Lower leg skin (tissue), 3 donors: Measurements from ENCODE around the gene GABPB2.

Experiments used
- CTCF ChIP-seq, 3 donors: fragments of 450-650 bp; IDR thresholded peaks; one replicate each; pipeline ENCODE4 v1.5.1; 2016; ENCODE audit warnings: antibody characterized with exemption in 3 of 3, mild to moderate bottlenecking in 3 of 3, moderate library complexity in 2 of 3
- POLR2A ChIP-seq, 2 donors: fragments of 450-650 bp; IDR thresholded peaks; one replicate each; pipeline ENCODE4 v1.6.1; 2016 to 2017; ENCODE audit warnings: antibody characterized with exemption in 2 of 2, mild to moderate bottlenecking in 1 of 2, moderate library complexity in 1 of 2

DNA sequence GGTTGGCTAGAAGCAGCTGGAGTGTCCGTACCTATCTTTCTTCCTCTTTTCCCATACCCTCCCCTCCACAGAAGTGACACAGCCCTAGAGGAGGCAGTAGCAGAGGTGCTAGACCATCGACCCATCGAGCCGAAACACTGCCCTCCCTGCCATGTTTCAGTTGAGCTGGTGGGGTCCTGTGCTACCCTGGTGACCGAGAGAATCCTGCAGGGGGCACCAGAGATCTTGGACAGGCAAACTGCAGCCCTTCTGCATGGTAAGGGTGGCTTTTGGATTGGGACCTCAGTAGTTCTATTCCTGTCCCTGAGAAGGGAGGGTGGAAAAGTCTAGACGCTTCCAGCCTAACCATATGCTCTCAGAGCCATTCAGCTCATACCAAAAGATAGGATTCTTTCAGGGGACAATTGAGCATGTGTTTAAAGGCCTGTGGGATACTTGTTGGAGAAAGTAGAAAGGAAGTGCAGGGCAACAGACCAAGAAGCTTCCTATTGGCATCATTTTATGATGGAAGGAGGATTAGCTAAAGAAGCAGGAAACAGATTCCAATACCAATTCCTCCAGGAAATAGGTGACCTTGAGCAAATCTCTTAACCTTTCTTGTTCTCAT lies 45.9 kb upstream of the GABPB2 start:
- TF ChIP-seq CTCF (IDR thresholded peaks at IDR 0.05), result peak in 1 of 3 donors; percentile 13
- TF ChIP-seq POLR2A (IDR thresholded peaks at IDR 0.05), result no peak
